ENCODE results near the gene PDSS2. TPM values are rescaled to one million over a fixed set of nuclear protein-coding genes. Genes with fewer than 3 reads are reported as not detected.

The PDSS2 gene
- total RNA-seq, 1 donor from 2014 or later = 14.9 TPM

- H2AFZ ChIP-seq (replicated peaks) = no peak overlapping the region
- H3K9me3 Mint-ChIP-seq = no peaks in the 10 kb centered on the region
- no peaks in the 10 kb centered on the region for H3K27me3 ChIP-seq
- H3K36me3 Mint-ChIP-seq = no peaks in the 10 kb centered on the region
- H3K36me3 ChIP-seq = no peaks in the 10 kb centered on the region
- peaks cover 6% of the 10 kb centered on the region for H3K4me1 Mint-ChIP-seq
- H3K4me2 ChIP-seq = no peak overlapping the region
- no peaks in the 10 kb centered on the region for H3K79me2 ChIP-seq (ENCODE audit: low read depth)
- H3K4me3 ChIP-seq = no peak overlapping the region
- H4K20me1 ChIP-seq (ENCODE audit: low read depth) = peaks cover 3% of the 10 kb centered on the region
- no peak overlapping the region for H3K27ac ChIP-seq
- peaks cover 7% of the 10 kb centered on the region for H3K4me1 ChIP-seq
- no peak for DNase-seq (ENCODE audit: low spot score)
- H3K9me3 ChIP-seq (ENCODE audit: low read depth) = no peaks in the 10 kb centered on the region
- no peaks in the 10 kb centered on the region for H3F3A ChIP-seq (ENCODE audit: low read depth)
- no peak overlapping the region for H3K4me3 Mint-ChIP-seq
- no peak overlapping the region for H3K27ac Mint-ChIP-seq
- H3K27me3 Mint-ChIP-seq (ENCODE audit: insufficient read depth, low read depth) = no peaks in the 10 kb centered on the region
- H3K9ac ChIP-seq = no peak overlapping the region
- no peak for TF ChIP-seq CTCF (IDR thresholded peaks at IDR 0.05)
Measured at GRCh38 chr6:107214655-107215054, 244.7 kb downstream of the PDSS2 start.

GRCh38 chr6:107209406-107210305 lies 249.7 kb downstream of the PDSS2 start:
- Histone ChIP-seq H2AFZ (replicated peaks) (no peak overlapping the region), H3F3A (ENCODE audit: low read depth) (no peaks in the 10 kb centered on the region), H3K79me2 (ENCODE audit: low read depth) (no peaks in the 10 kb centered on the region), H3K4me3 (no peak overlapping the region), H3K27ac (no peak overlapping the region), H3K4me1 (peaks cover 15% of the 10 kb centered on the region), H3K36me3 (no peaks in the 10 kb centered on the region), H3K9me3 (ENCODE audit: low read depth) (no peaks in the 10 kb centered on the region), H3K9ac (no peak overlapping the region), H3K27me3 (no peaks in the 10 kb centered on the region), H3K4me2 (peak overlapping the region; percentile 4), H4K20me1 (ENCODE audit: low read depth) (no peaks in the 10 kb centered on the region)
- no peak for TF ChIP-seq EZH2phosphoT487 (IDR thresholded peaks at IDR 0.05)
- no peak for TF ChIP-seq EZH2 (IDR thresholded peaks at IDR 0.05)
- no peak for TF ChIP-seq CTCF (IDR thresholded peaks at IDR 0.05)
- no peak overlapping the region for H3K27ac Mint-ChIP-seq
- no peak overlapping the region for H3K4me3 Mint-ChIP-seq
- H3K4me1 Mint-ChIP-seq = peaks cover 6% of the 10 kb centered on the region
- H3K9me3 Mint-ChIP-seq = no peaks in the 10 kb centered on the region
- no peaks in the 10 kb centered on the region for H3K36me3 Mint-ChIP-seq
- no peaks in the 10 kb centered on the region for H3K27me3 Mint-ChIP-seq (ENCODE audit: insufficient read depth, low read depth)
- DNase-seq (ENCODE audit: low spot score) = no peak

- no peak overlapping the region for H3K4me3 ChIP-seq
- peaks cover 15% of the 10 kb centered on the region for H3K4me1 ChIP-seq
- no peak for TF ChIP-seq EZH2phosphoT487 (IDR thresholded peaks at IDR 0.05)
- TF ChIP-seq EZH2 (IDR thresholded peaks at IDR 0.05) = no peak
- TF ChIP-seq CTCF (IDR thresholded peaks at IDR 0.05) = no peak
- no peak overlapping the region for H3K27ac ChIP-seq
- peaks cover 7% of the 10 kb centered on the region for H3K36me3 ChIP-seq
- no peak overlapping the region for H3K9ac ChIP-seq
- H3K4me1 Mint-ChIP-seq = peaks cover 6% of the 10 kb centered on the region
- no peaks in the 10 kb centered on the region for H3F3A ChIP-seq (ENCODE audit: low read depth)
- H3K4me3 Mint-ChIP-seq = no peak overlapping the region
- peaks cover 3% of the 10 kb centered on the region for H3K9me3 Mint-ChIP-seq
- no peaks in the 10 kb centered on the region for H3K27me3 Mint-ChIP-seq (ENCODE audit: insufficient read depth, low read depth)
- no peaks in the 10 kb centered on the region for H3K79me2 ChIP-seq (ENCODE audit: low read depth)
- H3K36me3 Mint-ChIP-seq = no peaks in the 10 kb centered on the region
- H2AFZ ChIP-seq (replicated peaks) = no peak overlapping the region
- no peaks in the 10 kb centered on the region for H3K27me3 ChIP-seq
- no peak for DNase-seq (ENCODE audit: low spot score)
- no peak overlapping the region for H3K4me2 ChIP-seq
- H3K27ac Mint-ChIP-seq = no peak overlapping the region
- H4K20me1 ChIP-seq (ENCODE audit: low read depth) = no peaks in the 10 kb centered on the region
- H3K9me3 ChIP-seq (ENCODE audit: low read depth) = no peaks in the 10 kb centered on the region
Measured at GRCh38 chr6:107207251-107207873, 252.0 kb downstream of the PDSS2 start.
